GM12801 (cell line): Measurements from ENCODE around the gene EML1.

Experiments
- TF ChIP-seq, protein P1 (sequence below): IDR thresholded peaks from one replicate; pipeline ENCODE4 v1.5.1; 2011; ENCODE audit warnings: control low read depth; ENCODE audit not compliant: insufficient read length; ENCODE audit errors: extremely low read depth

Gene EML1

DNA sequence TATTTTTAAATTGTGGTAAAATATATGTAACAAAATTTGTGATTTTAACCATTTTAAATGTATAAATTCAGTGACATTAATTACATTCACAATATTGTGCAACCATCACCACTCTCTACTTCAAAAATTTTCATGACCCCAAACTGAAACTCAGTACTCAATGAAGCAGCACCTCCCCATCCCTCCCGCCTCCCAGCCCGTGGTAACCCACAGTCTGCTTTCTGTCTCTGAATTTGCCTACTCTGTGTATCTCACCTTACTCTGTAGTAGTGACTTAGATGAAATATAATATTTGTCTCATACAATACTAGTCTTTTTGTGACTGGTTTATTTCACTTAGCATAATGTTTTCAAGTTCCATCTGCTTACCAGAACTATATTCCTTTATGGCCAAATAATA lies 36.2 kb downstream of the EML1 start:
- TF ChIP-seq, protein P1, sequence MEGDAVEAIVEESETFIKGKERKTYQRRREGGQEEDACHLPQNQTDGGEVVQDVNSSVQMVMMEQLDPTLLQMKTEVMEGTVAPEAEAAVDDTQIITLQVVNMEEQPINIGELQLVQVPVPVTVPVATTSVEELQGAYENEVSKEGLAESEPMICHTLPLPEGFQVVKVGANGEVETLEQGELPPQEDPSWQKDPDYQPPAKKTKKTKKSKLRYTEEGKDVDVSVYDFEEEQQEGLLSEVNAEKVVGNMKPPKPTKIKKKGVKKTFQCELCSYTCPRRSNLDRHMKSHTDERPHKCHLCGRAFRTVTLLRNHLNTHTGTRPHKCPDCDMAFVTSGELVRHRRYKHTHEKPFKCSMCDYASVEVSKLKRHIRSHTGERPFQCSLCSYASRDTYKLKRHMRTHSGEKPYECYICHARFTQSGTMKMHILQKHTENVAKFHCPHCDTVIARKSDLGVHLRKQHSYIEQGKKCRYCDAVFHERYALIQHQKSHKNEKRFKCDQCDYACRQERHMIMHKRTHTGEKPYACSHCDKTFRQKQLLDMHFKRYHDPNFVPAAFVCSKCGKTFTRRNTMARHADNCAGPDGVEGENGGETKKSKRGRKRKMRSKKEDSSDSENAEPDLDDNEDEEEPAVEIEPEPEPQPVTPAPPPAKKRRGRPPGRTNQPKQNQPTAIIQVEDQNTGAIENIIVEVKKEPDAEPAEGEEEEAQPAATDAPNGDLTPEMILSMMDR: no peak

GRCh38 chr14:99831303-99831702 lies 38.1 kb downstream of the EML1 start:
- TF ChIP-seq, protein P1: no peak

DNA sequence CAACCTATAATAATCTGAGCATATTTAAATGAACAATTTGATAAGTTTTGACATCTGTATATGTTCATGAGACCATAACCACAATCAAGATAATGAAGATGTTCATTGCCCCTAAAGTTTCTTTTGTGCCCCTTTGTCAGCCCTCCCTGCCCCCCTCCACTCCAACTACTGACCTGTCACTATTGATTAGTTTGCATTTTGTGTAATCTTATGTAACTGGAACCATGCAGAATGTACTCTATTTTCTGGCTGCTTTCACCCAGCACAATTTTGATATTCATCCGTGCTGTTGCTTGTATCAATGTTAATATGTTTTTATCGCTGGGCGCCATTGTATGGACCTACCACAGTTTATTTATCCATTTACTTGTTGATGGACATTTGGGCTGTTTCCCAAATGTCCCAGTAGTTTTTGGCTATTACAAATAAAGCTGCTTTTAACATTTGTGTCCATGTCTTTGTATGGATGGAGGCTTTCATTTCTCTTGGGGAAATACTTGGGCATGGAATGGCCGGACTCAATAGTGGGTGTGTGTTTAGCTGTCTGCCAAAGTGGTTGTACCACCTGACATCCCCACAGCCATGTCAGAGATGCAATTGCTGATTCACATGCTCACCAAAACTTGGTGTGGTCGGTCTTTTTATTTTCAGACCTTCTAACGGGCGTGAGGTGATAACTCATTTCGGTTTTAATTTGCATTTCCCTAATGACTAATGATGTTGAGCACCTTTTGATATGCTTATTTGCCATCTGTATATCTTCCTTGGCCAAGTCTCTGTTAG lies 38.9 kb downstream of the EML1 start:
- TF ChIP-seq, protein P1: no peak

GRCh38 chr14:99837822-99838221 lies 44.6 kb downstream of the EML1 start:
- TF ChIP-seq, protein P1: no peak

GRCh38 chr14:99838639-99839134 lies 45.5 kb downstream of the EML1 start:
- TF ChIP-seq, protein P1: no peak

DNA sequence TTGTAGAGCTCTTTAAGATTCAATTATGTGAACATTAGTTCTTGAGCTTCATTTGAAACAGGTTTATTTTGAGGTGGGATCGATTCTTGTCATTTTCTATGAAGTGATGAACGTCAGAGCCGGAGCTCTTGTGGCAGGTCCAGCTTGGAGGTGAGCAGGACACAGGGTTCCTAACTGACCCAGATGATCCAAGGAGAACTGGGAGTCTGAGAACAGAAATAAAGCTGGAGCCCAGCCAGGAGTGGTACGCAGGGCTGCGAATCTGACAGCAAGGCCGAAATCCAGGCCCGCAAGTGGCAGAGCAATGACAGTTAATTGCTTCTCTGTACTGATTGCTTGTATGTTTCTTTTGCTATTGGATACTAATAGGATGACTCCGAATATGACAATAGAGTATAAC lies 46.5 kb downstream of the EML1 start:
- TF ChIP-seq, protein P1: no peak

- TF ChIP-seq, protein P1: no peak
Observed at GRCh38 chr14:99840265-99840664, 47.1 kb downstream of the EML1 start.
